Ramos (cell line): Measurements from ENCODE around the gene ANTXRL.

Experiments
- in situ Hi-C: fragments of 300-500 bp; cut with MboI; formaldehyde crosslinking; loops from one replicate; pipeline ENCODE4 v1.14.3; 2022; ENCODE audit warnings: low sequenced_read_pairs; ENCODE audit not compliant: unreplicated experiment

Gene ANTXRL

DNA sequence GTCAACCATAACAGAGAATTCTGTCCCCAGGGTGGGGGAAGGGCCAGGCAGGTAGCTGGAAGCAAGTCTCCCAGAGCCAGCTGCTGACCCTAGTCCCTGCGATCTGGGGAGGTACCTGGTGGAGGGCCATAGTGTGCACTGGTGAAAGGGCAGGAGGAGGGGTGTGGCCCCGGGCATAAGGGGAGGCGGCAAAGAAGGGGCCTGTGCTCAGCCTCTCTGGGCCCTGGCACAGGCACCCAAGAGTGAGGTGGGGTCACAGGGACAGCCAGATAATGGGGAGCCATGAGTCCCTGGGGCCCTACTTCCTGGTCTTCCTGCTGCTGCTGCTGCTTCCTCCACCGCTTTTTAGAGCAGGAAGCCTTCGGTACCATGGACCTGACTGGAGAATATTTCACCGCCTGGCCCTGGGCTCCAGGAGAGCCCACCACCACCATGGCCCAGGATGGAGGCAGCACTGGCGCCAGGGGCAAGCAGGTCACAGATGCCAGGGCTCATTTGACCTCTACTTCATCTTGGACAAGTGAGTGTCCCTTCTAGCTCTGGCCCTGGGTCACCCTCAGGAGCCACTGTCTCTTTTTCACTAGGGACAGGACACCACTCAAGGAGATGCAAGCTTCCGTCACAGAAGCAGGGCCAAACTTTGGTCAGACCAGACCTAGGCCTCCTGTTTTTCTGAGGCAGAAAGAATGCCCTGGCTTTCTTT lies at the start of gene ANTXRL:
Gene ANTXRL, plus strand, starts transcription at position 7 of the 703 bp plus-strand sequence. Its CDS starts 266 bp downstream, at position 273.
- in situ Hi-C loops, result no loop called here

GRCh38 chr10:46237815-46238510 lies 48.8 kb upstream of the ANTXRL start:
- in situ Hi-C loops, result loop anchor here (25.0 kb wide), 1 partner anchor 1001 kb away; no protein-coding TSS in a partner anchor

GRCh38 chr10:46239247-46239646 lies 47.5 kb upstream of the ANTXRL start:
- in situ Hi-C loops, result loop anchor here (25.0 kb wide), 1 partner anchor 1002 kb away; no protein-coding TSS in a partner anchor

GRCh38 chr10:46239993-46240683 lies 46.7 kb upstream of the ANTXRL start:
- in situ Hi-C loops, result loop anchor here (25.0 kb wide), 1 partner anchor 1003 kb away; no protein-coding TSS in a partner anchor

- in situ Hi-C loops, result loop anchor here (25.0 kb wide), 1 partner anchor 1004 kb away; no protein-coding TSS in a partner anchor
These were observed 45.9 kb upstream of the ANTXRL start for GRCh38 chr10:46240684-46241565.

DNA sequence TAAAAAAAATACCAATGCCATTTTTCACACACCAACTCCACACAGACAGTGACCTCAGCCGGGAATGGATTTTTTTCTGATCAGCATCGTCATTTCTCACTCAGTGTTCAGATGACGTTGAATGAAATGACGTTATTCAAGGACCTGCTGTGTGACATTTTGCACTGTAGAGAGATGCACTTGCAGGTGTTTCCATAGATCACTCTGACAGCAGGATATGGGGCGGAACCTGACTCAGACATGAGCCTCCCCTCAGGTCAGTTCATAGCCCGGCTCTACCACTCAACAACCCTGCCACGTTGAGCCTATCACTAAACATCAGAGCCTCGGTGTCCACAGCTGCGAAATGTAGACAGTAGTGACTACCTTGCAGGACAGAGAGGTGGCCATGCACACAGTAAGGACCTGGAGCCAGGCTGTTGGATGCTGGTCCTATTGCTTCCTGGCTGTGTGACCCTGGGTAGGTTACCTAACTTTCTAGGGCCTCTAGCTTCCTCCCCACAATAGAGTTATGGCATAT lies 41.4 kb upstream of the ANTXRL start:
- in situ Hi-C loops, result loop anchor here (25.0 kb wide), 1 partner anchor 1008 kb away; no protein-coding TSS in a partner anchor

DNA sequence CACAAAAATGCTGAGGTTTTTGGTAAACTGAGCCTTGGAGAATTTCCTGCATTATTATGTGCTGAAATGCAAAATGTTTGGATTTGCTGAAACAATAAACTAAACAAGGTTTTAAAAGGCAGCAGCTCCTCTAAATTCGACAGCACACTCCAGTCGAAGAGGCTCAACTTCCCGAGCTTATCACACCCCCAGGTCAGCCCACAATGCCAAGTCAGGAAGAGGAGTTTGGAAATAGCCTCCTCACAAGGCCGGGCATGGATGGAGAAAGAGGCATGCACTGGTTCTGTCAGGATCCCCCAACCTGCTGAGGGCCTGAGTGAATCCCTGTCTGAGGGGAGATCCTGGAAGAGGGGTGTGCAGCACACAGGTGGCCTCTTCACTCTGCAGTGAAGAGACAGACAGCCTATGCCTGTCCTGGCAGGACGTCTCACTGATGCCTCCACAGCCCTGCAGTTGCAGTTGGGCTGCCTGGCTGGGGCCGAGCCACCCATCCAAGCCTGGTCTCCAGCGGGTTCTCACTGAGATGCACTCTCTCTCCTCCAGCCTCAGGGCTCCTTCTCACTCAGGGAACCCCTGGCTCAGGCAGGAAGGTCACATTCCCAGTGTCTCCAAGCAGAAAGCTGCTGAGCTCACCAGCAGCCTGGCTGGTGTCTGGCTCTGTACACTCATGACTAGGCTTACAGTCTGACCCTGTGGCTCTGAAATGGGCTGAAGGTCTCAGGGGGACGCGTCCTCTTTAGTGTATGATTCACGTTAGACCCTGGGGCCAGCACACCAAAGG lies 40.2 kb upstream of the ANTXRL start:
- in situ Hi-C loops, result loop anchor here (25.0 kb wide), 1 partner anchor 1009 kb away; no protein-coding TSS in a partner anchor

DNA sequence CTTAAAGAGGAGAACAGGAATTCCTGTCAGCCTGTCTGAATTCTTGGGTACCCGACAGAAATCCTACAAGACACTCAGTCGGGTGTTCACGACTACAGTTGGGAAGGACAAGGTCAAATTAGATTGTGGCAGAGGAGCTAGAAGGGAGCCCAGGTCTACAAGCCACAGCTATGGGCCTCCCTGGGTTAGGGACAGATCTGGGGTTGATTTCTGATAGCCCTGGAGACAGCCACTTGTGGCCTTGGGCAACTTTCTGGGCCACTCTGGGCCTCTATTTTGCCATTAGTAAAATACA lies 39.7 kb upstream of the ANTXRL start:
- in situ Hi-C loops, result loop anchor here (25.0 kb wide), 1 partner anchor 1010 kb away; no protein-coding TSS in a partner anchor

- in situ Hi-C loops, result loop anchor here (25.0 kb wide), 1 partner anchor 1011 kb away; no protein-coding TSS in a partner anchor
These were observed 38.8 kb upstream of the ANTXRL start for GRCh38 chr10:46247808-46248569.

- in situ Hi-C loops, result loop anchor here (25.0 kb wide), 1 partner anchor 1011 kb away; no protein-coding TSS in a partner anchor
These were observed 38.1 kb upstream of the ANTXRL start for GRCh38 chr10:46248651-46249146.

DNA sequence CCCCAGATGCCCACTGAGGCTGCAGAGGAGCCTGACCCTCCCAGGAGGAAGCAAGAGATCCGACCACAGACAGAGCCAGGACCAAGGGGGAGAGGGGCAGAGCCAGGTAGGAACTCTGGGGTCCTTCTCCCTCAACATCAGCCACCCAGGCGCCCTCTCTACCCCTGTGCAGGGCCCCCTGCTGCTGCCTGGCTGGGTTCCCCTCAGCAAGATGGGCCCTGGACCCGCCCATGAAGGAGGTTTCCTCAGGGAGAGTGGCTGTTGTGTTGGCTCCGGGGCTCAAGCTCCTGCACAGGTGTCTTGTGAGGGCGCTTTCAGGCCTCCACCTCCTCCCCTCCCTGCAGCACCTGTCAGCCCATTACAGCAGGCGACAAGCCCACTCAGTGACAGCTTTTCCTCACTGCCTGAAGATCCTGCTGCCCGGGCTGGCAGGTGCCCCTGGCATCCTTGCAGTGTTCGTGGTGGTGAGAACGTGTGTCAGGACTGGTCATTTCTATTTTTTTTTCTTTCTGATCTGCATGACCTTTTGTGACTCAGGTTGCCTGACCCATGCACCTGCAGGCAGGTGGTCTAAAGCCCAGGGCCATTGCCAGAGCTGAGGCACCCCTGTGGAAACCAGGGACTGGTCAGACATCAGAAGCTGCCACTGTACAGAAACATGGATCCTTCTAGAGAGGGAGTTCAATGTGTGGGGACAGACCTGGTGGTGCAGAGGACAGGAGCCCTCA lies 37.0 kb upstream of the ANTXRL start:
- in situ Hi-C loops, result loop anchor here (25.0 kb wide), 2 partner anchors 787 to 1012 kb away; no protein-coding TSS in a partner anchor

- in situ Hi-C loops, result loop anchor here (25.0 kb wide), 1 partner anchor 788 kb away; no protein-coding TSS in a partner anchor
These were observed 36.3 kb upstream of the ANTXRL start for GRCh38 chr10:46250481-46250880.

DNA sequence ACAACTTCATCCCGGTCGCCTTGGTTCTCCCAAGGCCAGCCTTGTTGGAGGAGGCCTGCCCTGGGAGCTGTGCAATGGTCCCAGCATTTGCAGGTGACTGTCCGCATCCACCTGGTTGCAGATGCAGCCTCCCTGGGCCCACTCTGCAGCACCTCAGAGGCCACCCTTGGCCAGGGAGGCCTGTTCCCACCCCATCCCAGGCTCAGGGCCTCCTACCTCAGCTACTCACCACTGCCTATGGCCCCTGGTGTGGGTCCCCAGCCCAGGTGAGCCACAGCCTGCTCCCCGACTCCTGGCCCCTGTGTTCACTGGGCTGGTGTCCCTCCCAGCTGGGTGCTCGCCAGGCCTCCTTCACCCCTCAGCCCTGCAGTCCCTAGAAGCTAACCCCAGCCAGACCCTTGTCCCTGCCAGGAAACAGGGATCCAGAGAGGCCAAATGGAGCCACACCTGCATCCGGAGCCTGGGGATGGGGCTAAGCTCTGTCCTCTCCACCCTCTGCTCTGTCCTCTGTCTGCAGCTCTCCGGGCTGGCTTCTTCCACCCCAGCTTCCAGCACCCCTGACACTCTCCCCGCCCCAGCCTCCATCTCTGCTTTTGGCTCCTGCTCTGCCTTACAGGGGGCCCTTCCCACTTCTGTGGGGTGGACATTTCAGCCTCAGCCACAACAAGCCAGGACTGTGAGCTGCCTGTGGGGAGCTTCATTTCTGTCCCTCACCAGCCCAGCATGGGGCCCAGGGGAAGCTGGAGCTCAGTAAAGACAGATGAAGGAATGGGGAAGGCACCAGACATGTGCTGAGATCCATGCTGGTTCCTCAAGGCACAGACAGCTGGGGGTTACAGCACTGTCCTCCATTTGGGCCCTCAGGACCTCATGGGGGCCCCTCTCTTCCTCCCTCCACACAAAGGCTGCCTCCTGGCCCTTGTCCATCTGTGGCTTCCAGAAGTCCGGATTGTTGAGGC lies 35.6 kb upstream of the ANTXRL start:
- in situ Hi-C loops, result loop anchor here (25.0 kb wide), 1 partner anchor 789 kb away; no protein-coding TSS in a partner anchor

GRCh38 chr10:46251857-46252847 lies 34.6 kb upstream of the ANTXRL start:
- in situ Hi-C loops, result loop anchor here (25.0 kb wide), 1 partner anchor 790 kb away; no protein-coding TSS in a partner anchor
